Measurements from ENCODE around the gene SH3GL1. TPM values are rescaled to one million over a fixed set of nuclear protein-coding genes. Genes with fewer than 3 reads are reported as not detected.
A peak's percentile ranks its signal among the peaks of the same experiment; 100 is the strongest.

SH3GL1 gene
- total and polyA plus RNA-seq, 2 experiments from 2014 or later, result 73.1 to 89.5 TPM

DNA sequence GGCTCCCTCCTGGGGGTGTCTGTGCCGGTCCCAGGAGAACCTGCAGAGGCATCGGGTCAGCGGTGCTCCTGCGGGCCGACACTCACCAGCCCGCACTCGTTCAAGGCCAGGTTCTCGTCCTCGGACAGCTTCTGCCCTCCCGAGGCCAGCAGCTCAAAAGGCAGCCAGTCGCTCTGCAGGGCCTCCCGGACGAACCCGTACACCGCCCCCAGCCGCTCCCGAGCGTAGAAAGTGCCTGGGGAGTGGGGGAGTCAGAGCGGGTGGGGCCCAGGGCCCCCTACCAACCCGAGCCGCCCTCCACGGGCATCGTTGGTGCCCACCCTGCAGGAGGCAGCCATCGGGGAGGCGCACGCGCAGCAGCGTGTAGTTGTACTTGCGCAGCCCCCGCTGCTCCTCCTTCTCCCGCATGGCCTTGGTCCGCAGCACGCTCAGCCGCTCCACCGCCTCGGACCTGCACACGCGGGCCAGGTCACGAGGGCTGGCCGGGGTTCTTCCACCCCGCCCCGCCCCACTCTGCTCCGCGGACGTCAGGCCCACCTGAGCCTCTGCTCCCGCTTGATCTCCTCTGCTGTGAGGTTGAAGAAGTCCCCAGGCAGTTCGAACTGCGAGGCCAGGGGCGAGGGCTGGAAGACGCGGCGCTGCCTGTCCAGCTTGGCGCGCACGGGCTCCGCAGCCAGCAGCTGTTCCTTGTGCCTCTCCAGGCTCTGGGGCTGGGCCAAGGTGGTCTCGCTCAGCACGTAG, 45.8 kb upstream of the SH3GL1 start:
- peaks cover 50% of the 10 kb centered on the region for H3K36me3 Mint-ChIP-seq (ENCODE audit: low read depth)
- no peak overlapping the region for H3K4me3 Mint-ChIP-seq
- no peak overlapping the region for H3K27ac Mint-ChIP-seq

More for the DNA sequence above, 45.8 kb upstream of the SH3GL1 start:
- Histone ChIP-seq H3K4me3 (no peak overlapping the region), H3K79me2 (replicated peaks; ENCODE audit: insufficient read depth) (no peaks in the 10 kb centered on the region), H4K20me1 (replicated peaks; ENCODE audit: insufficient read depth) (peaks cover 19% of the 10 kb centered on the region), H2AFZ (no peak overlapping the region), H3K36me3 (ENCODE audit: insufficient read depth) (no peaks in the 10 kb centered on the region; the same call in 1 of the 2 replicates), H3F3A (replicated peaks; ENCODE audit: low read depth) (peaks cover 21% of the 10 kb centered on the region; the same call in 1 of the 2 replicates), H3K27ac (ENCODE audit: low read depth) (0 out of 2 replicates have a peak overlapping the region, but pooled peaks have one; percentile 32), H3K27me3 (ENCODE audit: insufficient read depth) (no peaks in the 10 kb centered on the region), H3K4me2 (no peak overlapping the region), H3K9me2 (ENCODE audit: insufficient read depth) (no peaks in the 10 kb centered on the region), H3K4me1 (ENCODE audit: insufficient read depth) (no peaks in the 10 kb centered on the region)
- ATAC-seq (peak; percentile 5), DNase-seq (ENCODE audit: low spot score) (no peak)
- peaks cover 46% of the 10 kb centered on the region for H3K27me3 Mint-ChIP-seq (ENCODE audit: insufficient read depth, low read depth, poor library complexity)
- peaks cover 13% of the 10 kb centered on the region; the same call in 2 of the 3 replicates for H3K4me1 Mint-ChIP-seq
- TF ChIP-seq, protein P1, sequence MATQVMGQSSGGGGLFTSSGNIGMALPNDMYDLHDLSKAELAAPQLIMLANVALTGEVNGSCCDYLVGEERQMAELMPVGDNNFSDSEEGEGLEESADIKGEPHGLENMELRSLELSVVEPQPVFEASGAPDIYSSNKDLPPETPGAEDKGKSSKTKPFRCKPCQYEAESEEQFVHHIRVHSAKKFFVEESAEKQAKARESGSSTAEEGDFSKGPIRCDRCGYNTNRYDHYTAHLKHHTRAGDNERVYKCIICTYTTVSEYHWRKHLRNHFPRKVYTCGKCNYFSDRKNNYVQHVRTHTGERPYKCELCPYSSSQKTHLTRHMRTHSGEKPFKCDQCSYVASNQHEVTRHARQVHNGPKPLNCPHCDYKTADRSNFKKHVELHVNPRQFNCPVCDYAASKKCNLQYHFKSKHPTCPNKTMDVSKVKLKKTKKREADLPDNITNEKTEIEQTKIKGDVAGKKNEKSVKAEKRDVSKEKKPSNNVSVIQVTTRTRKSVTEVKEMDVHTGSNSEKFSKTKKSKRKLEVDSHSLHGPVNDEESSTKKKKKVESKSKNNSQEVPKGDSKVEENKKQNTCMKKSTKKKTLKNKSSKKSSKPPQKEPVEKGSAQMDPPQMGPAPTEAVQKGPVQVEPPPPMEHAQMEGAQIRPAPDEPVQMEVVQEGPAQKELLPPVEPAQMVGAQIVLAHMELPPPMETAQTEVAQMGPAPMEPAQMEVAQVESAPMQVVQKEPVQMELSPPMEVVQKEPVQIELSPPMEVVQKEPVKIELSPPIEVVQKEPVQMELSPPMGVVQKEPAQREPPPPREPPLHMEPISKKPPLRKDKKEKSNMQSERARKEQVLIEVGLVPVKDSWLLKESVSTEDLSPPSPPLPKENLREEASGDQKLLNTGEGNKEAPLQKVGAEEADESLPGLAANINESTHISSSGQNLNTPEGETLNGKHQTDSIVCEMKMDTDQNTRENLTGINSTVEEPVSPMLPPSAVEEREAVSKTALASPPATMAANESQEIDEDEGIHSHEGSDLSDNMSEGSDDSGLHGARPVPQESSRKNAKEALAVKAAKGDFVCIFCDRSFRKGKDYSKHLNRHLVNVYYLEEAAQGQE (IDR thresholded peaks at IDR 0.05; ENCODE audit: unreplicated experiment), result no peak
- TF ChIP-seq, protein P2, sequence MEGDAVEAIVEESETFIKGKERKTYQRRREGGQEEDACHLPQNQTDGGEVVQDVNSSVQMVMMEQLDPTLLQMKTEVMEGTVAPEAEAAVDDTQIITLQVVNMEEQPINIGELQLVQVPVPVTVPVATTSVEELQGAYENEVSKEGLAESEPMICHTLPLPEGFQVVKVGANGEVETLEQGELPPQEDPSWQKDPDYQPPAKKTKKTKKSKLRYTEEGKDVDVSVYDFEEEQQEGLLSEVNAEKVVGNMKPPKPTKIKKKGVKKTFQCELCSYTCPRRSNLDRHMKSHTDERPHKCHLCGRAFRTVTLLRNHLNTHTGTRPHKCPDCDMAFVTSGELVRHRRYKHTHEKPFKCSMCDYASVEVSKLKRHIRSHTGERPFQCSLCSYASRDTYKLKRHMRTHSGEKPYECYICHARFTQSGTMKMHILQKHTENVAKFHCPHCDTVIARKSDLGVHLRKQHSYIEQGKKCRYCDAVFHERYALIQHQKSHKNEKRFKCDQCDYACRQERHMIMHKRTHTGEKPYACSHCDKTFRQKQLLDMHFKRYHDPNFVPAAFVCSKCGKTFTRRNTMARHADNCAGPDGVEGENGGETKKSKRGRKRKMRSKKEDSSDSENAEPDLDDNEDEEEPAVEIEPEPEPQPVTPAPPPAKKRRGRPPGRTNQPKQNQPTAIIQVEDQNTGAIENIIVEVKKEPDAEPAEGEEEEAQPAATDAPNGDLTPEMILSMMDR (conservative IDR thresholded peaks at IDR 0.05; ENCODE audit: low read depth in 2 of 2), result 0 out of 4 replicates have a peak, but pooled peaks of 1 of the 2 experiments have one; percentile 1
- TF ChIP-seq, protein P3, sequence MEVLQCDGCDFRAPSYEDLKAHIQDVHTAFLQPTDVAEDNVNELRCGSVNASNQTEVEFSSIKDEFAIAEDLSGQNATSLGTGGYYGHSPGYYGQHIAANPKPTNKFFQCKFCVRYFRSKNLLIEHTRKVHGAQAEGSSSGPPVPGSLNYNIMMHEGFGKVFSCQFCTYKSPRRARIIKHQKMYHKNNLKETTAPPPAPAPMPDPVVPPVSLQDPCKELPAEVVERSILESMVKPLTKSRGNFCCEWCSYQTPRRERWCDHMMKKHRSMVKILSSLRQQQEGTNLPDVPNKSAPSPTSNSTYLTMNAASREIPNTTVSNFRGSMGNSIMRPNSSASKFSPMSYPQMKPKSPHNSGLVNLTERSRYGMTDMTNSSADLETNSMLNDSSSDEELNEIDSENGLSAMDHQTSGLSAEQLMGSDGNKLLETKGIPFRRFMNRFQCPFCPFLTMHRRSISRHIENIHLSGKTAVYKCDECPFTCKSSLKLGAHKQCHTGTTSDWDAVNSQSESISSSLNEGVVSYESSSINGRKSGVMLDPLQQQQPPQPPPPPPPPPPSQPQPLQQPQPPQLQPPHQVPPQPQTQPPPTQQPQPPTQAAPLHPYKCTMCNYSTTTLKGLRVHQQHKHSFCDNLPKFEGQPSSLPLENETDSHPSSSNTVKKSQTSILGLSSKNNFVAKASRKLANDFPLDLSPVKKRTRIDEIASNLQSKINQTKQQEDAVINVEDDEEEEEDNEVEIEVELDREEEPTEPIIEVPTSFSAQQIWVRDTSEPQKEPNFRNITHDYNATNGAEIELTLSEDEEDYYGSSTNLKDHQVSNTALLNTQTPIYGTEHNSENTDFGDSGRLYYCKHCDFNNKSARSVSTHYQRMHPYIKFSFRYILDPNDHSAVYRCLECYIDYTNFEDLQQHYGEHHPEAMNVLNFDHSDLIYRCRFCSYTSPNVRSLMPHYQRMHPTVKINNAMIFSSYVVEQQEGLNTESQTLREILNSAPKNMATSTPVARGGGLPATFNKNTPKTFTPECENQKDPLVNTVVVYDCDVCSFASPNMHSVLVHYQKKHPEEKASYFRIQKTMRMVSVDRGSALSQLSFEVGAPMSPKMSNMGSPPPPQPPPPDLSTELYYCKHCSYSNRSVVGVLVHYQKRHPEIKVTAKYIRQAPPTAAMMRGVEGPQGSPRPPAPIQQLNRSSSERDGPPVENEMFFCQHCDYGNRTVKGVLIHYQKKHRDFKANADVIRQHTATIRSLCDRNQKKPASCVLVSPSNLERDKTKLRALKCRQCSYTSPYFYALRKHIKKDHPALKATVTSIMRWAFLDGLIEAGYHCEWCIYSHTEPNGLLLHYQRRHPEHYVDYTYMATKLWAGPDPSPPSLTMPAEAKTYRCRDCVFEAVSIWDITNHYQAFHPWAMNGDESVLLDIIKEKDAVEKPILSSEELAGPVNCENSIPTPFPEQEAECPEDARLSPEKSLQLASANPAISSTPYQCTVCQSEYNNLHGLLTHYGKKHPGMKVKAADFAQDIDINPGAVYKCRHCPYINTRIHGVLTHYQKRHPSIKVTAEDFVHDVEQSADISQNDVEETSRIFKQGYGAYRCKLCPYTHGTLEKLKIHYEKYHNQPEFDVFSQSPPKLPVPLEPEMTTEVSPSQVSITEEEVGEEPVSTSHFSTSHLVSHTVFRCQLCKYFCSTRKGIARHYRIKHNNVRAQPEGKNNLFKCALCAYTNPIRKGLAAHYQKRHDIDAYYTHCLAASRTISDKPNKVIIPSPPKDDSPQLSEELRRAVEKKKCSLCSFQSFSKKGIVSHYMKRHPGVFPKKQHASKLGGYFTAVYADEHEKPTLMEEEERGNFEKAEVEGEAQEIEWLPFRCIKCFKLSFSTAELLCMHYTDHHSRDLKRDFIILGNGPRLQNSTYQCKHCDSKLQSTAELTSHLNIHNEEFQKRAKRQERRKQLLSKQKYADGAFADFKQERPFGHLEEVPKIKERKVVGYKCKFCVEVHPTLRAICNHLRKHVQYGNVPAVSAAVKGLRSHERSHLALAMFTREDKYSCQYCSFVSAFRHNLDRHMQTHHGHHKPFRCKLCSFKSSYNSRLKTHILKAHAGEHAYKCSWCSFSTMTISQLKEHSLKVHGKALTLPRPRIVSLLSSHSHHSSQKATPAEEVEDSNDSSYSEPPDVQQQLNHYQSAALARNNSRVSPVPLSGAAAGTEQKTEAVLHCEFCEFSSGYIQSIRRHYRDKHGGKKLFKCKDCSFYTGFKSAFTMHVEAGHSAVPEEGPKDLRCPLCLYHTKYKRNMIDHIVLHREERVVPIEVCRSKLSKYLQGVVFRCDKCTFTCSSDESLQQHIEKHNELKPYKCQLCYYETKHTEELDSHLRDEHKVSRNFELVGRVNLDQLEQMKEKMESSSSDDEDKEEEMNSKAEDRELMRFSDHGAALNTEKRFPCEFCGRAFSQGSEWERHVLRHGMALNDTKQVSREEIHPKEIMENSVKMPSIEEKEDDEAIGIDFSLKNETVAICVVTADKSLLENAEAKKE (CRISPR knock-in tag; IDR thresholded peaks at IDR 0.05), result no peak
- no peaks in the 10 kb centered on the region; the same call in 1 of the 3 replicates for H3K9me3 Mint-ChIP-seq
